ENCODE measurements around the gene PRPH2. TPM values are rescaled to one million over a fixed set of nuclear protein-coding genes. Genes with fewer than 3 reads are reported as not detected.

PRPH2 gene
- total and polyA plus RNA-seq, 10 of the 15 experiments (the other 5 are each of a cell fraction or from before 2014, with no cell fraction given): 0.08 TPM; not detected in 9

GRCh38 chr6:42709871-42710270 lies 12.5 kb downstream of the PRPH2 start:
- in situ Hi-C loops (cut with MboI): no loop called here
- ChIA-PET CTCF (interaction anchor here (1.5 kb wide), 1 partner anchor 46 kb away, joined by 3 read pairs; no protein-coding TSS in a partner anchor), POLR2A (no interaction called here), SMC1A (ENCODE audit: uncharacterized antibody, unreplicated experiment) (no interaction called here), RAD21 (ENCODE audit: unreplicated experiment) (no interaction called here)
- no peak overlapping the region for H2AFZ ChIP-seq (ENCODE audit: control insufficient read depth, low read depth, low read length)
- no peak overlapping the region for H3K4me3 ChIP-seq
- TF ChIP-seq EGR1 (IDR thresholded peaks at IDR 0.05; ENCODE audit: borderline replicate concordance in 1 of 2, low read depth in 2 of 2, low read length in 2 of 2) (no peak), PAX5 (IDR thresholded peaks at IDR 0.05; ENCODE audit: borderline replicate concordance, low read depth, low read length) (no peak), YBX1 (IDR thresholded peaks at IDR 0.05) (no peak), HDGF (IDR thresholded peaks at IDR 0.05) (no peak)
- TF ChIP-seq, protein P1, sequence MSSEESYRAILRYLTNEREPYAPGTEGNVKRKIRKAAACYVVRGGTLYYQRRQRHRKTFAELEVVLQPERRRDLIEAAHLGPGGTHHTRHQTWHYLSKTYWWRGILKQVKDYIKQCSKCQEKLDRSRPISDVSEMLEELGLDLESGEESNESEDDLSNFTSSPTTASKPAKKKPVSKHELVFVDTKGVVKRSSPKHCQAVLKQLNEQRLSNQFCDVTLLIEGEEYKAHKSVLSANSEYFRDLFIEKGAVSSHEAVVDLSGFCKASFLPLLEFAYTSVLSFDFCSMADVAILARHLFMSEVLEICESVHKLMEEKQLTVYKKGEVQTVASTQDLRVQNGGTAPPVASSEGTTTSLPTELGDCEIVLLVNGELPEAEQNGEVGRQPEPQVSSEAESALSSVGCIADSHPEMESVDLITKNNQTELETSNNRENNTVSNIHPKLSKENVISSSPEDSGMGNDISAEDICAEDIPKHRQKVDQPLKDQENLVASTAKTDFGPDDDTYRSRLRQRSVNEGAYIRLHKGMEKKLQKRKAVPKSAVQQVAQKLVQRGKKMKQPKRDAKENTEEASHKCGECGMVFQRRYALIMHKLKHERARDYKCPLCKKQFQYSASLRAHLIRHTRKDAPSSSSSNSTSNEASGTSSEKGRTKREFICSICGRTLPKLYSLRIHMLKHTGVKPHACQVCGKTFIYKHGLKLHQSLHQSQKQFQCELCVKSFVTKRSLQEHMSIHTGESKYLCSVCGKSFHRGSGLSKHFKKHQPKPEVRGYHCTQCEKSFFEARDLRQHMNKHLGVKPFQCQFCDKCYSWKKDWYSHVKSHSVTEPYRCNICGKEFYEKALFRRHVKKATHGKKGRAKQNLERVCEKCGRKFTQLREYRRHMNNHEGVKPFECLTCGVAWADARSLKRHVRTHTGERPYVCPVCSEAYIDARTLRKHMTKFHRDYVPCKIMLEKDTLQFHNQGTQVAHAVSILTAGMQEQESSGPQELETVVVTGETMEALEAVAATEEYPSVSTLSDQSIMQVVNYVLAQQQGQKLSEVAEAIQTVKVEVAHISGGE (CRISPR knock-in tag; IDR thresholded peaks at IDR 0.05): no peak
- TF ChIP-seq, protein P2, sequence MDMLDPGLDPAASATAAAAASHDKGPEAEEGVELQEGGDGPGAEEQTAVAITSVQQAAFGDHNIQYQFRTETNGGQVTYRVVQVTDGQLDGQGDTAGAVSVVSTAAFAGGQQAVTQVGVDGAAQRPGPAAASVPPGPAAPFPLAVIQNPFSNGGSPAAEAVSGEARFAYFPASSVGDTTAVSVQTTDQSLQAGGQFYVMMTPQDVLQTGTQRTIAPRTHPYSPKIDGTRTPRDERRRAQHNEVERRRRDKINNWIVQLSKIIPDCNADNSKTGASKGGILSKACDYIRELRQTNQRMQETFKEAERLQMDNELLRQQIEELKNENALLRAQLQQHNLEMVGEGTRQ (IDR thresholded peaks at IDR 0.05; ENCODE audit: borderline replicate concordance, low read depth, low read length): no peak
- peaks cover 4% of the 10 kb centered on the region; the same call in 1 of the 3 replicates for H3K9me3 ChIP-seq (replicated peaks; ENCODE audit: control insufficient read depth, insufficient read depth, low read length)
- no peak for DNase-seq (ENCODE audit: low read depth, low spot score)
- no TSS peak for BruUV-seq (replicated peaks)
- ATAC-seq: no peak
- no peak overlapping the region for H3K27ac ChIP-seq (ENCODE audit: control insufficient read depth, insufficient read depth)
- H3K4me1 ChIP-seq (ENCODE audit: control insufficient read depth, insufficient read depth, low read length): no peaks in the 10 kb centered on the region
- H3K27me3 ChIP-seq (replicated peaks in 1 of 2; ENCODE audit: control insufficient read depth in 2 of 2, insufficient read depth in 2 of 2, low read length in 1 of 2): no peaks in the 10 kb centered on the region; a peak in 1 of 4 replicates
- H3K79me2 ChIP-seq (ENCODE audit: control insufficient read depth, insufficient read depth, low read length): no peaks in the 10 kb centered on the region
- FAIRE-seq: no peak
- no peak overlapping the region for H3K9ac ChIP-seq (ENCODE audit: control insufficient read depth, insufficient read depth, low read length)
- H3K4me2 ChIP-seq (ENCODE audit: control insufficient read depth, insufficient read depth): no peak overlapping the region
- intact Hi-C loops (cut with micrococcal nuclease; ENCODE audit: unreplicated experiment): no loop called here
- no peaks in the 10 kb centered on the region for H3K36me3 ChIP-seq (ENCODE audit: control insufficient read depth in 2 of 2, insufficient read depth in 2 of 2, low read length in 1 of 2)
- WGBS (ENCODE audit: insufficient coverage, insufficient replicate concordance, low lambda C conversion rate, missing lambda C conversion rate): 32% methylated on average over 6 of the region's 6 CpGs
- no peaks in the 10 kb centered on the region for H4K20me1 ChIP-seq (ENCODE audit: control insufficient read depth, insufficient read depth)

Measured in GM12878 (cell line).